PC-9 (cell line): ENCODE measurements around the gene DNM1.

Source experiments
- CTCF ChIP-seq: fragments of 200-600 bp; sonication (generic); conservative IDR thresholded peaks from 2 replicates; pipeline ENCODE4 v1.6.1; 2017; ENCODE audit warnings: mixed run types, antibody characterized with exemption, mild to moderate bottlenecking, moderate library complexity
- EZH2 ChIP-seq: fragments of 200-600 bp; sonication (generic); IDR thresholded peaks from 2 replicates; pipeline ENCODE4 v1.8.0; 2017; ENCODE audit warnings: antibody characterized with exemption, low read depth

DNA sequence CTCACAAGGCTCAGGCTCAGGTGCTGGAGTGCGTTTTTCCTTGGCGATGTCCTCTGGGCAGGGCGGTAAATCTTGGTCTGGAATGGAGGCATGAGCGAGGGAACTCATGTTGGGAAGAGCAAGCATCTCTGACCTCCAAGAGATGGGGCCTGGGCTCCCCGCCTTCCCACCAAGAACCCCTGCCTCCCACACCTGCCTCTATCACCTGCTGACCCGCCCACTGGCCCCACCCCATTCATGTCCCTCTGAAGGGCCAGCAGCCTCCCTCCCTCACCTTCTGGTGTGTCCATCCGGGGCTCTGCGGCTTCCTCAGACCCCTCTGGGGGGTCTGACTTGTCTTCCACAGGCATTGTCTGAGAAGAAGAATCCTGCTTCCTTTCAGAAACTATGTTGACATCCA is 22.7 kb upstream of the DNM1 start:
- no peak for TF ChIP-seq CTCF
- TF ChIP-seq EZH2: no peak
